ENCODE measurements around the gene LAMA2.

The LAMA2 gene

DNA sequence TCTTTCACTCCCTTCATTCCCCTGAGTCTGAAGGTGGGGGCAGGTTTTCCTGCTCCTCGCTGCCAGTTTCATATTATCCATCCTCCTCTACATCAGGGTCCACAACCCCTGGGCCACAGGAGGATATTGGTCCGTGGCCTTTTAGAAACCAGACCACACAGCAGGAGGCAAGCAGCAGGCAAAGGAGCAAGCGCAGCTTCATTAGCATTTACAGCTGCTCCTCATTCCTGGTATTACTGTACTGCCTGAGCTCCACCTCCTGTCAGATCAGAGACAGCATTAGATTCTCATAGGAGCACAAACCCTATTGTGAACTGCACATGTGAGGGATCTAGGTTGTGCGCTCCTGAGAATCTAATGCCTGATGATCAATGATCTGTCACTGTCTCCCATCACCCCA is 446.7 kb downstream of the LAMA2 start:
- DNase-seq (ENCODE audit: insufficient read length, low spot score) = no peak
- FAIRE-seq = no peak
- TF ChIP-seq CTCF (IDR thresholded peaks at IDR 0.05; ENCODE audit: insufficient read depth, missing control alignments) = no peak

- DNase-seq (ENCODE audit: insufficient read length, low spot score) (no peak), FAIRE-seq (no peak)
- TF ChIP-seq CTCF (IDR thresholded peaks at IDR 0.05; ENCODE audit: insufficient read depth, missing control alignments) = no peak
Observed at GRCh38 chr6:129331450-129332138, 448.7 kb downstream of the LAMA2 start.

DNA sequence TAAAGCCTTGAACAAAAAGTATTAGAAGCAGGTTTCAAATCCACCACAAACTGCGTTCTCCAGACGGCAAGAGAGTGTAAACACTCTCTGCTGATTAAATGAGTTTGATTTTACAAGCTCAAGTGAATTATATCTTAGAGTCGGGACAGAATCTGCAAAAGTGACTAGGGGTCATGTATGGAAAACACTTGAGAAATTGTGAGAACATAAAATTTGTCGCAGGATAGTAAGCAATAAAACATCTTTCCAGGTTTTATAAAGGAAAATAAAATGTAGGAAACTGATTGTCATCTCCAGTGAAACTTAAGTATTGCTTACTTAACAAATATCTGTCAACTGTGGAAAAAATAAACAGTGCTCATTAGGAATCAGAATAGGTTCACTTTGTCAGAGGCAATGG is 452.9 kb downstream of the LAMA2 start:
- no peak for FAIRE-seq
- no peak for DNase-seq (ENCODE audit: insufficient read length, low spot score)
- no peak for TF ChIP-seq CTCF (IDR thresholded peaks at IDR 0.05; ENCODE audit: insufficient read depth, missing control alignments)

DNA sequence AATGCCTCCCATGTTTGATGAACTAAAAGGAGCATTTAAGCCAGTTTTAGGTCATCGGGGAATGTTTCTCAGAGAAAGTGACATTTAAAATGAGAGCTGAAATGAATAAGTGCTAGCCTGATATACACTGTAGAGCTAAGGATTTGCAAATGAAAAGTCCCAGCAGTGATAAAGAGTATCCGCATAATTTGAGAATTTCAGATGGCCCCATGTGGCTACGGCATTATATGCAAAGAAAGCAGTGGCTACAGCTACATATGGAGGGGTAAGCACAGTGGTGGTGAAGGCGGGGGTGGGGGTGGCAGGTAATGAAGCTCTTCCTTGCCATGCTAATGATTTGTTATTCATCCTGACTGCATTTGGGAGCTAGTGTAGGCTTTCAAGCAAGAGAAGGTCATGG is 455.7 kb downstream of the LAMA2 start:
- TF ChIP-seq CTCF (IDR thresholded peaks at IDR 0.05; ENCODE audit: insufficient read depth, missing control alignments) = no peak
- FAIRE-seq = no peak
- no peak for DNase-seq (ENCODE audit: insufficient read length, low spot score)

DNA sequence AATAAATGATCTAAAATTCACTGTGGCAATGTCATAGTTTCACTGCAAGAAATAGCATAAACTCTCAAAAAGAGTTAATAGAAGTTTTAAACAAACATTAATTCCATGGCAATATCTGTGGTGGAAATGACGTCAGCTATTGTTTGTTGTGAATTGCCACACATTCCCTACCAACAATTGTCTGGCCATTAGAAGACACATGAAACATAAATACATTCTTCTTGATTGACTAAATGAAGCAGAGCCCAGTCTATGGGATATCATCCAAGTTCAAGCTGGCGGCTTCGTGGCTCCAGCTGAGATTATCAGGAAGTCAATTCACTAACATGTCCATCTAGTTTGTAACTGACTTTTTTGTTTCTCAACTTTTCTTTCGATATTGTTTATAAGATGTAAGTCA is 458.0 kb downstream of the LAMA2 start:
- DNase-seq (ENCODE audit: insufficient read length, low spot score) (no peak), FAIRE-seq (no peak)
- TF ChIP-seq CTCF (IDR thresholded peaks at IDR 0.05; ENCODE audit: insufficient read depth, missing control alignments) = no peak

DNA sequence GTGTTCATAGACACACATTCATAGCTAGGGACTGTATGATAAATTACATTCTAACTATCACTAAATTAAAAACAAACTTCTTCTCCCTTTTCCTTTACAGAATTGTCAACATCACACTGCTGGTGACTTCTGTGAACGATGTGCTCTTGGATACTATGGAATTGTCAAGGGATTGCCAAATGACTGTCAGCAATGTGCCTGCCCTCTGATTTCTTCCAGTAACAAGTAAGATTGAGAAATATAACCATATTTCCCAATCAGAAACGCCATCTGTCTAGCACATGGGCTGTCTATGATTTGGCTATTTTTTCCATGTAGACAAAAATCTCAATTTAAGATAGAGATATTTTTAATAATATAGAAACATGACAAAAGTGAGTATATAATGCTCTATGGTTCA is 459.3 kb downstream of the LAMA2 start:
- FAIRE-seq (no peak), DNase-seq (ENCODE audit: insufficient read length, low spot score) (no peak)
- no peak for TF ChIP-seq CTCF (IDR thresholded peaks at IDR 0.05; ENCODE audit: insufficient read depth, missing control alignments)

DNA sequence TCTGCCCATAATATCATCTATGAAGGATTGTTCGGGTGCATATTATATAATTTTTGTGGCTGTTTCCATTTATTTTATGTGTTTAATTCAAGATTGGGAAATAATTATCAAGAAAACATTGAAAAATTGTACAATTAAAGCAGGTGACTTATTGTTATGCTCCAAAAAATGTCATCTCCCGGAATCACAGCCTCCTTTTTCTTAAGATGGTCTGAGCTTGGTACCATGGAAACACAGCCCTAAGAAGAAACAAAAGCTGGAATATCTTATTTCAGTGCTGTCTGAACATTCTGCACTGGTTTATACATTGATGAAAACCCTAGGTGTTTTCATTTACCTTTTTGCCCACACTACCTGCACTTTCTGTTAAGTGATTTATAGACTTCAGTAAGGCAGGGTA is 459.9 kb downstream of the LAMA2 start:
- DNase-seq (ENCODE audit: insufficient read length, low spot score) (no peak), FAIRE-seq (no peak)
- no peak for TF ChIP-seq CTCF (IDR thresholded peaks at IDR 0.05; ENCODE audit: insufficient read depth, missing control alignments)
